Raji (cell line): ENCODE data around the gene NUP160.

Experiments
- POLR2A ChIP-seq: IDR thresholded peaks from 2 replicates; pipeline ENCODE4 v1.6.1; 2011; ENCODE audit warnings: low read depth, low read length, control low read depth; ENCODE audit not compliant: insufficient read depth

NUP160 gene

GRCh38 chr11:47847892-47848699, at the start of gene NUP160:
TSS of gene NUP160 (minus strand) at chr11:47848350. CDS start at chr11:47848318, 32 bp downstream.
- peak; percentile 92 for TF ChIP-seq POLR2A

- TF ChIP-seq POLR2A: no peak
These were observed 48.0 kb upstream of the NUP160 start for GRCh38 chr11:47896199-47896598.

- no peak for TF ChIP-seq POLR2A
These were observed 46.9 kb upstream of the NUP160 start for GRCh38 chr11:47895035-47895434.

GRCh38 chr11:47891886-47892285, 43.7 kb upstream of the NUP160 start:
- TF ChIP-seq POLR2A: no peak

GRCh38 chr11:47889714-47890441, 41.7 kb upstream of the NUP160 start:
- no peak for TF ChIP-seq POLR2A

GRCh38 chr11:47887910-47888569, 39.9 kb upstream of the NUP160 start:
- no peak for TF ChIP-seq POLR2A

GRCh38 chr11:47886096-47886495, 37.9 kb upstream of the NUP160 start:
- no peak for TF ChIP-seq POLR2A

- TF ChIP-seq POLR2A: no peak
These were observed 33.0 kb upstream of the NUP160 start for GRCh38 chr11:47881145-47881544.

GRCh38 chr11:47879259-47880158, 31.4 kb upstream of the NUP160 start:
- TF ChIP-seq POLR2A: no peak

GRCh38 chr11:47870404-47870803, 22.3 kb upstream of the NUP160 start:
- no peak for TF ChIP-seq POLR2A

- TF ChIP-seq POLR2A: no peak
These were observed 21.6 kb upstream of the NUP160 start for GRCh38 chr11:47869544-47870393.

GRCh38 chr11:47867823-47868222, 19.7 kb upstream of the NUP160 start:
- no peak for TF ChIP-seq POLR2A

GRCh38 chr11:47864901-47865300, 16.8 kb upstream of the NUP160 start:
- TF ChIP-seq POLR2A: no peak

- TF ChIP-seq POLR2A: no peak
These were observed 15.8 kb upstream of the NUP160 start for GRCh38 chr11:47863898-47864430.
